ENCODE data around the gene DUSP22.

The DUSP22 gene

DNA sequence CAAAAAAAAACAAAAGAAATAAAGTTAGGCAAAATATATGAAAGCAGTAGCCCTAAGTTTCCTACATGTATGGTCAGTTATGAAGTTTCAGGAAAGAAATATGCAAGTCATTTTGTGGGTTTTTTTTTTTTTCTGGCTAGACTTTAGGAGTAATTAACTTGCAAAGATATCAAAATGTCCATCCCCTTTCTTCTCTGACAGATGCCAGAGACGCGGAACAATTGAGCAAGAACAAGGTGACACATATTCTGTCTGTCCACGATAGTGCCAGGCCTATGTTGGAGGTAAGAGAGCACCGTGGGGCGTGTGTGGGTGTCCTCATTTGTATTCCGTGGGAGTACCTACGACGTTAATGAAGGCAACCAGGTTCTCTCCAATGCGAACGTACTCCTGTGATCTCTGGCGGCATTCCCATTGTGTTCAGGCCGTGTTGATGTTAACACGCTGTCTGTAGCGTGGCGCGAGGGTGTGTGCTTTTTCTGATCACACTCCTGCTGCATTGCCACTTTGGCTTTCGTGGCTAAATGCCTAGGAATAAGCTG, 19.5 kb downstream of the DUSP22 start:
- DNase-seq, result no peak

DNA sequence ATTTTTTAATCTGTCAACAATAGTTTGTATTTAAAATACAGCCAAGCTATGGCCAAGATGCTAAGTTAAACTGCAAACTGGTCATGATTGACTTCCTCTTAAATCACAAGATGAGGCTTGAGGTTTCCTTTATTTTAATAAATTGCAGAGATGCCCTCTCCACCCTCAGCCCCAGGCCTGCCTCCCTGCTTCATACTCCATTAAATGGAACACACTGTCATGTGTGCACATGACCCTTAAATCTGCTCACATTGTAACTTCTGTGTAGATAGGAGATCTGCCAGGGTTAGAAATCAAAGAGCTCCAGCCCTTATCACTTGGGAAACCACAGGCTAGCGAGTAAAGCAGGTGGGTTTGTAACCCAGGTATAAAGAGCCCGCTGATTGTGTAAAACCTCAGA, 20.8 kb downstream of the DUSP22 start:
- no peak for DNase-seq

DNA sequence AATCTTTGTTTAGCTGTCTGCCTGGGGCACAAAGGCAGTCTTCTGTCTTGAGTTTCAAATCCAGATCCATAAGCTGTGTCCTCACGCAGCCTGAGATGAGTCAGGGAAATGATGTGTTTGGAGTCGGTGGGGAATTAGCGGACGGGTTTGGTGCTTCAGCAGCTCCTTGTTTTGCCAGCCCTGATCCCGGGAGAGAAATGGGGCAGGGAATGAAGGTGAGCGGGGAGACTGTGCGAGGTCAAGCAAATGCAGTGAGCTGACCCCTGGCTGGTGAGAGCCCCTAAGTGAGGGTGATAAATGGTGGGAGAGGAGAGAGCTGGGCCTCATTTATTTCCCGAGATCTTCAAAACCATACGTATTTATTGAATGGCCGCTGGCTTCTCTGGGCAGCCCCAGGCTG, 21.6 kb downstream of the DUSP22 start:
- no peak for DNase-seq

DNA sequence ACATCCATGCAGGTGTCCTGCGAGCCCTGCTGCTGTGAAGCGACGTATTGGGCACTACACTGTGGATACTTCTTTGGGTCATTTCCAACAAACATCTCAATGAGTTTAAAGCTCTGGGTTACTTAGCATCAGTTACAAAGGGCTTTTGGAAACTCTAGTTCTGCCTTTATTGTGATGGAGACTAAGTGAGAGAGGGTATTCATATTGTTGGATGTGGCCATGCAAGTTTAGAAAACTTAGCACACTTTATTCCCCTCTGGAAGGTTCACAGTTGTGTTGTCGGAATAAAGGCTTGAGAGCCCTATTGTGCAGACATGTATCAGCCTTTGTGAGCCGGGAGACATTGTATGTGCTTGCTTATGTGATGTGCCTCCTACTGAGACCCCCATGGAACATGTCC, 22.1 kb downstream of the DUSP22 start:
- no peak for DNase-seq

DNA sequence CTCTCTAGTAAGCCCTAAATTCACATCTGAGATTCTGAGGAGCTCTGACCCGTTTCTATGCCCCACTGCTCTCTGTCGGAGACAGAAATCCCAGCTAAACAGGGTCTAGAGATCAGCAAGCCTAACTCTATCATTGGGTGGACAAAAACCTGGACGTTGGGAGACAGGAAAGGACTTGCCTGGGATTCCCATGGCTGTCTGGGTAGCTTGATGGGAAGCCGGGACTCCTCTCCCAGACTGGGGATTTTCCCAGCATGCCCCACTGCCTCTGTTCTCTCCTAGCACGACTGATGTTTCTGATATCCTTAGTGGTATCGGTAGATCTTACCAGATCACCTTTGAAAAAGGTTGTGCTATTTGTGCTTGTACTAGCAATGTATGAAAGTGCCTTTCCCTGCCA, 22.9 kb downstream of the DUSP22 start:
- no peak for DNase-seq

DNA sequence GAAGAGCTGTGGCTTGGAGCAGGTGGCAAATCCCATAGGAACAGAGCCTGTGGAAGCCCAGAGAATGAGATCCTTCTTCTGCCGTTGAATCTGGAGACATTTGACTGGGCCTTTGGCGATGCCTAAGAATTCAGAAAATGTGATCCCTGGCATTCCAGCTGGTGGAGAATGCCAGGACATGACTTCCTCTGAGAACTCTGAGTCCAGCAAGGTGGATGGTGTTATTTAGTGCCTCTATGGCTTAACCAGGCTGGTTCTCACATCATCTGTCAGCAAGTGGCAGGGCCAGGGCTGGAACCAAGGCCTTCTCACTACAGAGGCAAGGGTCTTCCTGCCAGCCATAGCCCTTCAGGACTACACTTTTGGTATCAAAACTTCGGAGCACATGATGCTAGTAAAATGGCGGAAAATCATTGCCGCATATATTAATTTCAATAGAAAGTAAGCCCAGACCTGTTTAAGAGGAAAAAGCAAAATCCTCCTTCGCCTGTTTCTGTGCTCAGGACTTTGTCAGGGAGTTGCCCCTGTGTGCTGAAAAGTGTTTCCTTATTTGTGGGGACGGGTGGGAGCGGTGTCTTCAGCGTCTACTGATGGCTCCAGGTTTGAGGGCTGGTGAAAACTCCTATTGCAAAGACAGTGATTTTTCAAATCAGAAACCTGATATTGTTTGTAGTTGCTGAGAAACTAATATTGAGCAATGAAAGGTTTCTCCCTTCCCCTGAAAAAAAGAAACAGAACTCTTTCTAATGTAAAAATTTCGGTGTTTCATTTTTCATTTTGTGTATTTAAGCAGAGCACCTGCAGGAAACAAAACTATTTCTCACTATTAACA, 23.9 kb downstream of the DUSP22 start:
- no peak for DNase-seq

DNA sequence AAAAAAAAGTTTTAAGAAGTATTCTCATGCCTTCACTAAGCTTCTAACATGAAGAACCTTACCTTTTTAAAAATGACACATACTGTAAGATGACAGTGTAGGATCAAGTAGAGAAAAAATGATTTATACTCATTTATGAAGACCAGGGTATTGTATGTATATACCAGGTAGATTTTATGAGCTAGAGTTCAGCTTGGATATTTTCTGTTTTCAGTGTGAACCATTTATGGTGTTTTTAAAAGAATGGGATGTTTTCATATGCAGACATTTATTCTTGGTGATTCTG, 24.4 kb downstream of the DUSP22 start:
- no peak for DNase-seq

DNA sequence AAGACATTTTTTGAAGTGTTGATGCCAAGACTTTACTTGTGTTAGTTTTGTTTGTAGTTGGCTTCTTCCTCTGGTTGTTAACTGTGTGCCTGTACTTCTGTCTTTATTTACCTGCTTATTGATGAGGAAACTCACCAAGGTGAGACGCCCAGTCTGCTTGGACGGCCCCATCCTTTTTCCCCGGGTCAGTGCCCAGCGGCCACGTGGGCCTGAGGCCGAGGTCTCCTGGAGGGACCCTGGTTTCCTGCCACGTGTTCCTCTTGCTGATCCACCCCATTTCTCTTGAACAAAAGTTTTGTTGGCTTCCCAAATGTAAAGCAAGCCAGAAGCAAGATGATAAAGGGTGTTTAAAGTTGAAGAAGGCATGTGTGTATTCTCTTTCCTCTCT, 24.8 kb downstream of the DUSP22 start:
- no peak for DNase-seq

DNA sequence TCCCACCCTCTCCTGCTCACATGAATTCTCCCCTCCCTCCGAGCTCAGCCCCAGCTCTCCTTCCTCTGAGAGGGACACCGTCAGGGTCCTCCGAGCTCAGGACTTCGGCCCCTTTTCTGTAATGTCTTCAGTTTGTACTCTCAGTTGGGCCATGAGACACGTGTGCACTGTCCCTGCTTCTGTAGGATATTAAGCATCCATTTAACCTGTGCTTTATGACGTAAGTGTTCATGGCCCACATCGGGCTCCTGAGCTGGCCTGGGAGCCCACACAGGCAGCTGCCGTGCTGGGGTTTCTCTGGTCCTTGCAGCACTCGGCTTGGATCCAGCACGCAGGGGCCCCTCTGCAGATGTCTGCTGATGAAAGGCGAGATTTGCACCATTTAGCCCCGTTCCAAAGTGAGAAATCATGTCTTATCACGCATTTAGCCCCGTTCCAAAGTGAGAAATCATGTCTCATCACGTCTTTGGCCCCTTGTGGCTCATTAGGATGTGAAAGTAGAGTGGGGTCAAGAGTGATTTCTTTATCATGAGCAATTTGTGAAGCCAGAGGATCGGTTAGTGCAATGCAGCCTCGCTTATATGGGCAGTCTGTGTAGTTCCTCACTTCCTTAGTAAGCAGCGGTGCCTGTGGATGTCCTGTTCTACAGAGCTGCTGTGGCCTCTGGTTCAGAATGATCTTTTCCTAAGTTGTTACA, 25.3 kb downstream of the DUSP22 start:
- DNase-seq, result no peak

DNA sequence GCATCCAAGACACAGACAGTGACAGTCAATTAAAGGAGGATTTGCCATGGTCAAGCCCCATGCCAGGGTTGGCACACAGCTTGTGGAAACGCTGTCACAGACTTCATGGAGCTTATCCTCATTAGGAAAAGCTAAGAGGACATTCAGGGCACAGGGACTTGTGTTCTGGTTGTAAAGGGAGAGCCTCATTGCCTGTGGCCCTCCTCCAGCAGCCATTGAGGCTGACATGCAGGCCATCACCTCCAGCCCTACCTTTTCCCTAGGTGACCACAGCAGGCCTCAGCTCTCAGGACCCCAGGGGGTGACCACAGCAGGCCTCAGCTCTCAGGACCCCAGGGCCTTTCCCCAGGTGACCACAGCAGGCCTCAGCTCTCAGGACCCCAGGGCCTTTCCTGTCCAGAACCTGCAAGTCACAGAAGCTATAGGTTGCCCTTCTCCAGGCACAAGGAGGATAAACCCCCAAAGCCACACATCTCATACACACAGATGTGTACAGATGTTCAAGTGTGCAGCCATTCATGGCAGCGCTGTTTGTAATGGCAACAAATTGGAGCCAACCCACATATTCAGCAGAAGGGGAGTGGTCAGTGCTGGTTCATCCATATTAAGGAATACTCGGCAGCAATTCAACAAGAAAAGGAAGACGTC, 26.1 kb downstream of the DUSP22 start:
- DNase-seq, result no peak

DNA sequence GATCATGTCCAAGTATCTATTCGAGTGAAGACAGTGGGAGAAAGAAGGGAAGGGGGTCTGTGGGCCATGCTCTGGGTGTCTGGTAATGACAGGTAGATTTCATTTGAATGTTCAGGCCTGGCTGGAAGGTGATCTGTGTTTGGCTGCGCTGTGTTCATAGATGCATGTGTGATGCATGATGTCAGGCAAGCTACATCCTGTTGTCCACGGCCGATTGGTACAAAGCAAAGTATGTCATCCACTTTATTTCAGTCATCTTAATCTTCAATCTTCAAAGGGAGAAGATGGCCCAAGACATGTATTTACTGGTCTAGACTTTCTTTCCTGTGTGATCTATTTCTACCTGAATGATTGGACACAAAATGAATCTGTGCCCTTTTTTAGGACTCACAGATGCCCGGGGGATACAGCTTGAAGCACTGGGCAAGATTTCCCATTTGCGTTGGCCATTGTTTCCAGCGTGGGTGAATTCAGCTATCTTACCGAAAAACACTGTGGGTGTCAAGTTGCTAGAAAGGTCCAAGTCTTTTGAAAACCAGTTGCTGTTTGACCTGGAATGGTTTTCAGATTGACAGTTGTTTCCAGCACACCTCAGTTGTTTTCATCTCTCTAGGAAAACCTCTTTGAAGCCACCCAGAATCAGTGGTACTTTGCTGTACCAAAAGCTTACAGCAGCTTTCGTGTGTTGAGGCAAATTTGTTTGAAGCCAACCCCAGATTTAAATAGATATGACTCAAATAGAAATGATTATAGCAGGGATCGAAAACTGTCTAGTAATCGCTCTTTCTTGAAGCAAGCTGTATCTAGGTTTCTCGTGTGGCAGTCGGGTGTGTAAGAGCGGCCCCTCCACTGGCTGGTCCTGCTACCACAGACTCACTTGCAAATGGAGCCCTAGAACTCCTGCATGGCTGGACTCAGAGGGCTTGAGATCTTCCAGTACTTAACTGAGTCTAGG, 27.2 kb downstream of the DUSP22 start:
- no peak for DNase-seq

DNA sequence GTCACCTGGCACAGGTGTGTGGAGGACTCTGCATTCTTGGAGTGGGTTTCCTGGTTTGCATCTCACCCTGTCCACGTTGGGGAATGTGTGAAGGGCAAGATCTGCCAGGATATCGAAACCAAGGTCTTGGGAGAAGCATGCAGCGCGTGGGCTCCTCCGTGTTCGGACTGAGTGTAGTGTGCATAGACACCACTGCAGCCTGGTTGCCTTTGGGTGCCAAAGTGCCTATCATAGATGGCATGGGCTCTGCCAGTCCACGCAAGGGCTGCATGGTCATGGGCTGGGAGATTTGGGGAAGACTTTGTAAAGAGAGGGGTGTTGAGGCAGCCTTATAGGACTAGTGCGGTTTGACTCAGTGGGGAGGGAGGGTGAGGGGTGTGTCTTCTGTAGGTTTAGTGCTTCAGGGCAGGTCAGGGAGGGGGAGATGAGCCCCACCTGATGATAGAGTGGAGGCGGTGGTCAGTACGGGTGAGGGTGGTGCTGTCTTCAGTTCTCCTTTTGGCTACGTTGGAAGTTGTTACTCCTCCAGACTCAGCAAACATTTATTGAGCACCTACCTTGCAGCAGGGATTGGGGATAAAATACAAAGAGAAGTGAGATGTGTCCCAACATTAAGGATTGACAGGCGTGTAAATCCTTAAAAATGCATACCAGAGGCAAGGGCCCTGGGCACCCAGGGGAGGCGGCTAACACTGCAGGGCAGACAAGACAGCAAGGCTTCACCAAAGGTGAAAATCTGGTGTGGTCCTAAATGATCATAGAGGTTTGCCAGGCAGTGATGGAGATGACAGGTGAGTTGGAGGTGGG, 28.3 kb downstream of the DUSP22 start:
- DNase-seq, result no peak

DNA sequence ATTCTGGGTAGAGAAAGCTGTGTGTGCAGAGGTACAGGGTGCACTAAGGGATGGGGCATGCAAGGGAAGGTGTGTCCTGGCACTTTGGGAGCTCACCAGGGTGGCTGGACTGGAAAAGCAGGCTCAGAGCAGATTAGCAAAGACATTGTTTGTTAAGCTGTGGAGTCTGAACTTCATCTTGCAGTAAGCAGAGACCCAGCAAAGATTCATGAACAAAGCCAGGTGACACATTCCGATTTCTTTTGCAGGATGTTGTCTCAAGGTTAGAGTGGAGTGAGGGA, 28.8 kb downstream of the DUSP22 start:
- DNase-seq, result no peak

DNA sequence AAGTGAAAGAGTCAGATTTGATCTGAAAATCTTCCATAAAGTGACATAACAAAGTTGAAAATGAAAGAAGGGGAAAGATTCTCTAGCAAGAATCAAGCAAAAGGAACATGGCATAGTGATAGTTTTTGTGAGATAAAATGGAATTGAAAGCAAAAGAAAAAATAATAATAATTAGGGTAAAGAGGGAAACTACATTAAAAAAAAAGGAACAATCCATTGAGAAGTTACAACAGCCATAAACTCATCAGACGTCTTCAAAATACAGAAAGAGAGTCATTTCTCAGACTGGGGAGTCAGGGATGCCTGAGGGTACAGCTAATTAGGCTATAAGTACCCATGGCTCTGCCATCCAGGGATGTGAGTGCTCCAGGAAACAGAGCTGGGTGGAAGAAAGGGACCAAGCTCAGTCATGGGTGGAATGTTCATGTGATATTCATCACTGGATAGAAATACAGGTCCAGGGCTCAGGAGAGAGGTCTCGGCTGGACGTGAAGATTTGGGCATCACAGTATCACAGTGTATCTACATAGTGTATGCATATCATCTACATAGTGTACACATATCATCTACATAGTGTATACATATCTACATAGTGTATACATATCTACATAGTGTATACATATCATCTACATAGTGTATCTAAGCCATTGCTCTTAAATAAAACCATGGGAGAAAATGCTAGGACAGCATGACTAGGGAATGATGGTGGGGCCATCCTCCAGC, 29.4 kb downstream of the DUSP22 start:
- DNase-seq, result no peak

DNA sequence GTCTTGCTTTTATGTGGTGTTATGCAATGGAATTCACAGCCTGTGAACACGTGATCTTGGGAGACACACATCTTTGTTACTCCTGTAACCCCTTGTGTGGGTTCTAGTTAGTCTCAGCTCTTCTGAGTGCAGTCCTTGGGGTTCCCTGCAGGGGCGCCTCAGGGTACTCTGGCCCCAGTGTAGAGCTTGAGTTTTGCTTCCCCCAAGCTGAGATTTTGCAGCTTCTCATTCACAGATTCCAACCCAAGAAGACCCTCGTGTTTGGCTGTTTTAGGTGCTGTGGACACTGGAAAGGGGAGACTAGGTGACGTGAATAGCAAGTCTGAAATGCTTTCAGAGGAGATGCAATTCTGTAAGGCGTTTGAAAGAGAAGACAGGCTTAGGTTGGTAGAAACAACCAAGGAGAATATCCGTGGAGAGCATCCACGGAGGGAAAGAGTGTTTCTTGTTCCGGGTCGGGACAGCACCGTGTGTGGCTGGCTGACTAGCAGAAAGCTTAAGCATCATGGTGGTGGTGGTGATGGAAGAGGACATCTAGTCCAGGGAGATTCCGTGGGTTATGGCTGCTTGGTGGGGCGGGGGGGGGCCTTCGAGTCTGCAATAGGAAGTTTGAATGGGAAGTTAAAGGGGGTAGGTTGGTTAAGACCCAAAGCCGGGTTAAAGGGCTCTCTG, 30.1 kb downstream of the DUSP22 start:
- DNase-seq, result no peak

DNA sequence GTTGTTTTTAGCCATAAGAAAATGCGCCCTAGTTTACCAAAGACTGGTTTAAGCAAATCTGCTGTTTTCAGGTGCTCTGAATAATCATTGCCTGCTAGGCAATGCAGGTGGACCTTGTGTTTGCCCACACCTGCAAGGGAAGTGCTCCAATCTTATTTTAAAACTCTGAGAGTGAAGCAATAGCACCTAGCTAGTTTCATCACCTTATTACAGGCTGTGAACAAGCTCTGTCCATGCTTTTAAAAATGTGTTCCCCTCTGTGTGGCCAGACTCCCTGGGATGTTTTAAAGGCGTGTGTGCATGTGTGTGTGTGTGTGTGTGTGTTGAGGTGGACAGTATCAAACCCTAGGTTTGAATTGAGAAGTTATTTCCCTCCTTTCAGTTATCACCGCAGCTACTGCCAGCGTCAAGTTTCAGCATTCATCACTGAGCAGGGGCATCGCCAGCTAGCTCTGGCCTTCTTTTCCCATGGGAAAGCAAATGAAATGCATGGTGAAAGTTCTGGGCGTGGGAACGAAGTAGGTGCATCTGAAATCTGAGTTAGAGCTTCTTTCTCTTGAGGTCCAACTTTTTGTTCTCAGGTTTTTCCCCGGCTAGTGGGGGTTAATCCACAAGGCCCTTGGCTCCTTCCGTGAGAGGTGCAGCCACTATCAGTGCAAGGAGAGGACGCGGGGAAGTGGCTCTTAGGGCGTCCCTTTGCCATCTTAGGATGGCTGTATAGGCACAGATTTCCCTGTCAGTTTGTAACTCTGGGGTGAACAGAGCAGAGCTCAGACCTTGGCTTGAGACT, 30.8 kb downstream of the DUSP22 start:
- no peak for DNase-seq

DNA sequence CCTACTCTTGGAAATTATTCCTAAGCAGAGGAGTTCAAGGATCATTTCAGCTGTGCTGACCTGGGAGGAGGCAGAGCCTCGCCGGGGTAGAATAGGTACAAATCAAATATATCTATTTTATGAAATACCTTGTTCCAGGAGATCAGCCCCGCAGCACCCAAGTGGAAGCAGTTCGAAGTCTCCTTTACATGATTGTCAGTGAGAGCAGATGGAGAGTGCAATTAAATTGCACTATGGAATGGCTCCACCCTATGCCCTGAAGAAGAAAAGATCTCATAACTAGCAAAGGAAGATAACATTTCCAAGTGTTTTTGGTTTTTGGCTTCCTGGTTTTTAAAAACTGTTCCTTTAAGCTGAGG, 31.4 kb downstream of the DUSP22 start:
- DNase-seq, result no peak

DNA sequence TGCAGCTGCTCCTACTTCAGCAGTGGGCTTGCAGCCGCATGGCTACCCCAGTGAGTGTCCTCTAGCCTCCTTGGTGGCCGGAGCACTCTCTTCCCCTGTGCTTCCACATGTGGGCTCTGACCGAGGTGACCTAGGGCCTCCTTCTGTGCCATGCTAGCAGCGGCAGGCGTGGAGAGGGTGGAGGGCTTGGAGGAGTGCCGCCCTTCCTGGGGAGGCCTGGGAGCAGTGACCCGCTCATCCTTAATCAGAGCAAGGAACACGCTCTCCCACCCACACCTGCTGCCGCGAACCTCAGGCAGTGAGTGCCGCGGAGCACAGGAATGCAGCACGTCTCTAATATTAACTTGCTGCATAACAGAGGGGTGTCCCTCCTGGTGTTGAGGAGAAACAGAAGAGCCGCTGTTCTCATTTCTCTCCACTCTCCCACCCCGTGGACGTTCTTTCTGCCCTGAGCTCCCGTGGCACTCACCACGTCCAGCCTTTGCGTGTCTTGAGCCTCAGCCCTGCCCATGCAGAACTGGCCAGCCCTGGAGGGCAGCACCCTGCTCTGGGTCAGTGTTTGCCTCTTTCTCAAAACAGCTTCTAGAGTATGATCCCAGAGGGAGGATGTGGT, 31.9 kb downstream of the DUSP22 start:
- DNase-seq, result no peak

DNA sequence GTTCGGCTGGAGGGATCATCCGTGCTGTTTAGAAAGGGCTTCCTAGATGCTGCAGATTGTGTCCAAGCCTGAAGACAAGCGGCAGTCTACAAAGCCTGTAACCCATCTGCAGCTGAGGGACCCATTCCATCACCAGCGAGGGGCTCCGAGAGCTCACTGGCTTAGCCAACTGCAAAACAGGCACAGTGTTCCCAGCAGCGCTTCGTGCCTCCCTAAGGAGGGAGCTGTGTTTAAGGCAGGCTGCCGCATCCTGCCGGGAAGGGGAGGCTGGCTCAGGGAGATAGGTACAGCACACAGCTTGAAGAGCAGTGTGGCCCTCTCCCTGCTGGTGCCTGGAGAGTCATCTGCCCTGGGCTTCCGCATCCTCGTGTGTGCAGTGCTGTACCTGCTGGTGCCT, 32.4 kb downstream of the DUSP22 start:
- no peak for DNase-seq
